ENCODE data around the gene POU6F2.

Gene POU6F2

GRCh38 chr7:39460486-39460885 lies 482.8 kb downstream of the POU6F2 start:
- TF ChIP-seq CTCF (IDR thresholded peaks at IDR 0.05; ENCODE audit: low read depth, low read length): no peak
- H3K4me3 ChIP-seq (ENCODE audit: low read depth, low read length): no peak overlapping the region

- no peak for TF ChIP-seq CTCF (IDR thresholded peaks at IDR 0.05; ENCODE audit: low read depth, low read length)
- H3K4me3 ChIP-seq (ENCODE audit: low read depth, low read length): no peak overlapping the region
Measured at GRCh38 chr7:39461263-39461820, 483.6 kb downstream of the POU6F2 start.

- H3K4me3 ChIP-seq (ENCODE audit: low read depth, low read length): no peak overlapping the region
- TF ChIP-seq CTCF (IDR thresholded peaks at IDR 0.05; ENCODE audit: low read depth, low read length): no peak
Measured at GRCh38 chr7:39463252-39463651, 485.5 kb downstream of the POU6F2 start.

- no peak for TF ChIP-seq CTCF (IDR thresholded peaks at IDR 0.05; ENCODE audit: low read depth, low read length)
- no peak overlapping the region for H3K4me3 ChIP-seq (ENCODE audit: low read depth, low read length)
Measured at GRCh38 chr7:39464350-39465054, 486.8 kb downstream of the POU6F2 start.

- no peak overlapping the region for H3K4me3 ChIP-seq (ENCODE audit: low read depth, low read length)
- peak; percentile 51 for TF ChIP-seq CTCF (IDR thresholded peaks at IDR 0.05; ENCODE audit: low read depth, low read length)
Measured at GRCh38 chr7:39465055-39465929, 487.6 kb downstream of the POU6F2 start.

GRCh38 chr7:39468261-39468660 lies 490.6 kb downstream of the POU6F2 start:
- no peak for TF ChIP-seq CTCF (IDR thresholded peaks at IDR 0.05; ENCODE audit: low read depth, low read length)
- no peak overlapping the region for H3K4me3 ChIP-seq (ENCODE audit: low read depth, low read length)

Data from WI38 (cell line).